ENCODE data around the gene EMCN.

- TF ChIP-seq EZH2phosphoT487 (IDR thresholded peaks at IDR 0.05; ENCODE audit: borderline replicate concordance) (no peak), CBX3 (IDR thresholded peaks at IDR 0.05; ENCODE audit: low read depth) (no peak), POLR2A (IDR thresholded peaks at IDR 0.05; ENCODE audit: borderline replicate concordance, extremely low read depth, insufficient read depth, insufficient read length) (no peak), CTCF (IDR thresholded peaks at IDR 0.05 in 2 of 3, conservative IDR thresholded peaks at IDR 0.05 in 1 of 3; ENCODE audit: borderline replicate concordance in 1 of 3, insufficient read depth in 1 of 3, low read depth in 2 of 3, low read length in 2 of 3) (no peak), JUND (IDR thresholded peaks at IDR 0.05) (no peak), RAD21 (IDR thresholded peaks at IDR 0.05; ENCODE audit: low read depth) (no peak), TCF7L2 (IDR thresholded peaks at IDR 0.05; ENCODE audit: borderline replicate concordance, extremely low read depth, insufficient read depth, insufficient read length) (no peak), EZH2 (IDR thresholded peaks at IDR 0.05) (no peak), SP1 (IDR thresholded peaks at IDR 0.05; ENCODE audit: low read depth) (no peak), YY1 (IDR thresholded peaks at IDR 0.05; ENCODE audit: extremely low read depth, insufficient replicate concordance, low read depth, low read length) (no peak)
Measured at GRCh38 chr4:100386270-100386669, 131.6 kb downstream of the EMCN start.

Measured in HCT116 (cell line).